CD4-positive, alpha-beta T cell treated with Interleukin-6 at 100 ng/mL for 8 hours (primary cell): ENCODE measurements around the gene KCTD1.

Experiments used
- DNase-seq: peaks from one replicate; pipeline ENCODE4 v3.0.0-alpha.2; 2020; ENCODE audit warnings: mixed read lengths, low spot score

The KCTD1 gene

DNA sequence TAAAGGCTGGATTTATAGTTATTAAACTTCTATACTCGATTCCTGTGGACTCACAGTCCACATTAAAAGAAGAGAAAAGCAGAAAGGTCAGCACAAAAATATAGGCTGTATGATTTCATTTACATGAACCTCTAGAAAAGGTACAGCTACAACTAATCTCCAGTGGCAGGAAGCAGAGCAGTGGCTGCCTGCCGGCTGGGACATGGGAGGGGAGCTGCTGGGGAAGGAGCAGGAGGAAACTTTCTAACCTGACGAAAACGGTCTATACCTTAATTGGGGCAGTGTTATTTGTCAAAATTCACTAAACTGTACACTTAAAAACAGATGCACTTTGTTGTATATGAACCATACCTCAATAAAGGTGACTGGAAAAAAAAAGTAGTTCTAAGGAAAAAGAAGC, 26.7 kb downstream of the KCTD1 start:
- no peak for DNase-seq

DNA sequence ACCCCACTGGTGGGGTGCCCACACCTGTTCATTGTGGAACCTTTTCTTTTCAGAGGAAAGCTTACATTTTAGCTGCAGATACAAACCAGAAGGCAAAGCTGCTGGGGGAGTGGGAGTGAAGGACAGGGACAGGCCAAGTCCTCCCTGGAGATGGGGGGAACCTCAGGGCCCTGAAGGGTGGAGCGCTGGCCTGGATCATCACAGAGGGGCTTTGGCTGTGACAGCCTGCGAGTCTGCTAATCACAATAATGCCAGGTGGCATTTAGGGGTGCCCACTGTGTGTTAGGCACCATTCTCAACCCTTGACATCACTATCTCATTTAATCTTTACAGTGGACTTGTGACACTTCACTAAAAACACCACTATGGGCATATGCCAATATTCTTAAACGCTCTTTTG, 27.4 kb downstream of the KCTD1 start:
- no peak for DNase-seq

DNA sequence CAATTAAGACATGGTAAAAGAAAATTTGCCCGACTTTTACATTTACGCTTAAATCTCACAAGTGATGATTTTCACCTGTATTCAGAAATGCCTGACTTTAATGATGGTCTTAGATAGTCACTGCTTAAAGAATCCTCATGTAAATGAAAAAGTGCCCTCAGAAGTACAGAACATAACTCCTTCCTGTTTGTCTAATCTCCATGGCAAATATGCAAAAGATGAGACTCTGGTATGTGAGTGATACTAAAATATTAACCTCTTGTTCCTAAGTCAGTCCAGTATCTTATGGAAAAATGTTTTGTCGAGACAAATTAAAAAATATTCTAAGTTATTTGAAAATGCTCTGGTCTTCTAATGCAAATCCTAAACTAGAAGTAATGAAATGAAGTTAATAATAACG, 29.2 kb downstream of the KCTD1 start:
- DNase-seq, result no peak

DNA sequence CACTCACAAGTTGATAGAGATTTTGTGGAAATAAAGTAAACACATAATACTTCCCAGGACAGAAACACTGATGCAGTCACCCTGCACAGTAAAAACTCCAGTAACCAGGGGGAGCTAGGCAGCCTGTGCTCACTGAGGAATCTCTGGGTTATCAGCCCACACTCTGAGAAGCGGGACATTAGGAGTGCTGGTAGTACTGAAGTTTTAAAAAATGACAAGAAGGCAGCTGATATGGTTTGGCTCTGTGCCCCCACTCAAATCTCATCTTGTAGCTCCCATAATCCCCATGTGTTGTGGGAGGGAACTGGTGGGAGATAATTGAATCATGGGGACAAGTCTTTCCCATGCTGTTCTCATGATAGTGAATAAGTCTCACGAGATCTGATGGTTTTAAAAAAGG, 31.4 kb downstream of the KCTD1 start:
- DNase-seq, result no peak

DNA sequence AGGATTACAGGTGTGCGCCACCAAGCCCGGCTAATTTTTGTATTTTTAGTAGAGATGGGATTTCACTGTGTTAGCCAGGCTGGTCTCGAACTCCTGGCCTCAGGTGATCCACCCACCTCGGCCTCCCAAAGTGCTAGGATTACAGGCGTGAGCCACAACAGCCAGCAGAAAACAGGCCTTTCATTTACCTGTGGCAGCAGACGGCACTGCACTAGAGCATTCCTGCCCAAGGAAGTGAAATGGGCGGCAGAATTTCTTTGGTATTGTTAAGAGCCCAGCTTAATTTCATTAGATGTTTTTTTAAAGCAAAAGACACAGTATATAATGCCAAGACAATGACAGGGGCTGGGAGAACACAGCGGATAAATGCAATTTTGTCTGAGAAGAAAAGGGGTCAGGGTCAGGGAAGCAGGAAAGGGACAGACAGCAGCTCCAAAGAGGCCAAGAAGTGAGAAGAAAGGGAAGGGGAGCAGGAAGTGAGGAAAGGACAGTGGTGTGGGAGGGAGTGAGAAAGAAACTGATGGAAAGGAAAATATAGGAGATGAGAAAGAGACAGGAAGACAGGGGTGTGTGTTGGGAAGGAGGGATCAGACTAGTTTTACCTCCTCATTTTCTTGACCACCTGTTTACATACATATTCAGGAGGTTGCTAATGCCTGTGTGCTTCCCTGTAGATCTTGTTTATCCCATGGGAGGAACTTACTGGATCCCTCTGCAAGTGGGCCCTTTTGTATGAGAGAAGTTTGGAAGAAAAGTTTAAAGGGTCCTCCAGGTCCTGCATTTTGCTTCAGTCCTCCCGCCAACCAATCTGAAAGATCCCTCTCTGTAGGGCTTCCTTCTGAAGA, 32.5 kb downstream of the KCTD1 start:
- no peak for DNase-seq

DNA sequence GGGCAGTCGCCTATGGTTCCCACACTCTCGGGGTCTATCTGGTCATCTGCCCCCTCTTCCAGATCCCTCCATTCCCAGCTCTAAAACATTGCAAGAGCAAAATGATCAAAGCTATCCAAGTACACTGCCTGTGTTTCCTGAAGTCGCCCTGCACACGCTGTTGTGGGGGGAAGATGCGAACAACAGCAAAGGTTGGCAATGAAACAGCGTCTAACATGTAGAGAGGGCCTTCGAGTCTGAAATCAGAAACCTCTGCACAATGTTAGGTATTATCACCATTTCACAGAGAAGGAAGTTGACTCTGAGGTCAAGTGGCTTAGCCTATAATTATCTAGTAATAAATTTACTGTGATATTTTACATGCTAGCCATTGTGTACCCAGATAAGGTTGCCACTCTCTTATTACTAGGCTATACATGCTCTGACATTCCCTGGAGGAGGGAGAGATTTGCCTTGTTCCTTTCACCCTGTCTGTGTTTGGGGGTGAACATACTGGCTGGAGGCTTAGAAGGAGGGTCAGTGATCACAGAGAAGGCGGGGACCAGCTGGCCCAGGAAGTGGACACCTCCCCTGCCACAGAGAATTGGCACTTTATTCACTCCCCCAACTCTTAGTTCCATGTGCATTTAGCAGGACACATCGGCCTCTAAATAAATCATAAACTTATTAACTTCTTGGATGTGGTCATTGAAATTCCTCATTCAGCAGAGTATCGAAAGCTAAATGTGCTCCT, 36.8 kb downstream of the KCTD1 start:
- no peak for DNase-seq

DNA sequence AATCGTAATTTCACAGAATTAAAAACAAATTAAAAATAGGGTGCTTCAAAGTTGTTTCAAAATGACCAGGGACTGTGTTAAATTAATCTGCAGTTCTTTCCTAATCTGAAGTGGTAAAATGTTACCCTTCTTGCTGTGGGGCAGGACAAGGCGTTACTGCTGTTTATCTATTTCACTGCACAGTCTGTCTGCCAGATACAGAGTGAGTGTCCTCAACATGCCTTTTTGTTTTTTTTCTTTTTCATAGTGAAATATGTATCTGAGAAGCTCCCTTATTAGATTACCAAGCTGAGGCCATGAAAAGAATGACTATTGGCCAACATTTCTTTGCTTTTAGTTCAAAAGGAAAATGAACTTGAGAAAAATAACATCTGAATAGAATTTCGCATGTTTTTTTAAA, 38.0 kb downstream of the KCTD1 start:
- DNase-seq, result no peak

DNA sequence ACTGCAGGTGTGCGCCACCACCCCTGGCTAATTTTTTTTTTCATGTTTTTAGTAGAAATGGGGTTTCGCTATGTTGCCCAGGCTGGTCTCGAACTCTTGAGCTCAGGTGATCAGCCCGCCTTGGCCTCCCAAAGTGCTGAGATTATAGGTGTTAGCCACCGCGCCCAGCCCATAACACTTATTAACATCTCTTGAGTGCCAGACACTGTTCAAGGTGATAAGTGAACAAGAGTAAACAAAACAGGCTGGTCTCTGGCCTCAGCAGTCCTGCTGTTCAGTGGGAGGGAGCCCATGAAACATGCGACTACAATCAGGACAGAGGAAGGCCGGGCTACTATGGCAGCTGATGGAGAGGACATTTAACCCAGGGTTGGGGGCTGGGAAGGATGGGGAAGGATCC, 42.3 kb downstream of the KCTD1 start:
- no peak for DNase-seq

DNA sequence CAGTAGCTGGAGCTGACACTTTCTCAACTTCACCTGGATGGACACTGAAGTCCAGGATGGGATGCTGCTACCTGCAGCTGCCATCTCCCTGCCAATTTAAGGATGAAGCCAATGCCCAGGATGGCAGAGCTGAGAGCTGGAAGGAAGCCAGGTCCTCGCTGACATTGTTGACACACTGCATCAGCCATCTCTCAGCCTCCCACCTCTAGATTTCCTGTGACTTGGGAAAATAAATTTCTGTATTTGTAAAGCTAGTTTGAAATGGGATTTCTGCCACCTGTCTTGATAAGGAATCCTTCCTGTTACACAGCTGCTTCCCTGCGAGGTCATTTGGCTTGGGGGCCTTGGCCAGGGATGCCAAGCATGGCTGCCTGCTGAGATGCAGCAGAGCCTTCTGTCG, 43.5 kb downstream of the KCTD1 start:
- no peak for DNase-seq

DNA sequence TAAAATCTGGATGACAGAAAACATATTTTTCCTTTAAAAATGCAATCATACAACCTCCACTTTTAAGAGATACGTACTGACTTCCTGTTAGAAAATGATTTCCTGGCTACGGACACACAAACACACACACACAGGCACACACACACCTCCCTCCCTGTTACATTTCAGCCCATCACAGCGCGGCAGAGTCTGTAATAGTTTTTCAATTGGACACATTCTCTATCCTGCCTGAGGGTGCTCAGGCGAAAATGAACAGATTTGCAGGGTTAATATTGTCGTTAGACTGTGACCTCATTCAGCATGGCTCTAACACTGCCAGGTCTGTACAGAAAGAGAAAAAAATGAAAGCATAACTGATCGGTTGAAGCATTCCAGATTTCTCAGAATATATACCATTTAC, 45.0 kb downstream of the KCTD1 start:
- no peak for DNase-seq

DNA sequence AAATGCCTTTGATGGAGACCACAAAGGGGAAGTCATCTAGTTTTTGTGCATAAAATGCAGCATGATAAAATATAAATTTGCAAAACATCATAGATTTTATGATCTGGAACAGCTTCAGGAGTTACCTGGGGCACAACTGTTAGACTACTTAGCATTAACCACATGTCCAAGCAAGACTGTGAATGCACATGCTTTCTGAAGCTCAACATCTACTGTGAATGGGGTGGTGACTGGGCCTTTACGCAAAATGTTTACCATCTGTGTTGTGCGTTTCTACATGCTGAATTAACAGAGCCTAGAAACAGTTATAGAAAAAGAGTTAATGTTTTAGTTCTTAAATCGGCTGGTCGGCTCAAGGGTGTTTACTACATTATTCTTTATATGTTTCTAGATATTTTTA, 45.5 kb downstream of the KCTD1 start:
- DNase-seq, result no peak

DNA sequence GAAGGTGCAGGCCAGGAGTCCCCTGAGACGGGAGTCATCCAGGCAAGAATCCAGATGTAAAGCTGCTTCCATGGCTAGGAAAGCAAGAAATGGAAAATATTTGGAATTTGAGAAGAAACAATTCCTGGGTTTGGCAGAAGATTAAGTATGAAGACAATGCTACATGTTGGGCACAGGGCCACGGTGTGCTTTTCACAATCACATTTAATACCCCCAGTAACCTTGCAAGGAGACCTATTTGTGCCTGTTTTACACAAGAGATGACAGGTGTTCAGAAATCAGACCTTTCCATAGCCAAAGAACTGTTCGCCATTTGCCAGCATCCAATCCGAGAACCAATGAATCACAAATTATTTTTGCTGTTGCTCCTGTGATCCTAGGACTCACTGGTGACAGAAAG, 50.5 kb downstream of the KCTD1 start:
- DNase-seq, result no peak

DNA sequence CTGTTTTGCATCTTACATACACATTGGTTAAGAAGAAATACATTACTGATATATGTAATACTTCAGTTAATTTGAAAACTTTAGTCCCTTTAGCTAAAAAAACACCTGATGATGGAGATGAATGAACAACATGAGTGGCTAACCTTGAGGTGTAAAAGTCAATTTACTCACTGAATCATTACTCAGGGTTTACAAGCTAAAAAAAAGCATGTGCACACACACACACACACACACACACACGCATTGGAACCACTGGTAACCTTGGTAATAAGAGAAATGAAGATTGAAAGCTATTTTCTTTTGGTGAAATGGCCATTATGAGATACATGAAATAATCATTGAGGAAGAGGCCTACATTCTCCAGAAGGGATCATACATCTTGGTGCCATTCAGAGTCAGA, 51.8 kb downstream of the KCTD1 start:
- DNase-seq, result no peak

DNA sequence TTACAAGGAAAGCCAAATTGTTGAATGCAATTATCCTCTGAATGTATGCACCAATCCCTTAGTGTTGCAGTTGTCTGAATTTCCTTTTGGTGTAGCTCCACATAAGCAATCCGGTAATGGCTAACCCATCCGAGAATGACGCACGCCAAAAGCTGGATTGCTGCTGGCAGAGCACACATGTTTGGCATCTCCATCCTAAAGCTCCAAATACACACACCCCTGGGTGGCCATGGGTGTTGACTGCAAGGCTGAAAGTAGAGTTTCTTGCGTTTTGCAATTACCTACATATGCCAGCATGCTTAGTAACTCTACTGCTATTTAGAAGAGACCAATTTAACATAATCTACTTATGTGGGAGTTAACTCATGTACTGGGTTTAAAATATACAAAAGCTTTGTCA, 53.1 kb downstream of the KCTD1 start:
- no peak for DNase-seq

DNA sequence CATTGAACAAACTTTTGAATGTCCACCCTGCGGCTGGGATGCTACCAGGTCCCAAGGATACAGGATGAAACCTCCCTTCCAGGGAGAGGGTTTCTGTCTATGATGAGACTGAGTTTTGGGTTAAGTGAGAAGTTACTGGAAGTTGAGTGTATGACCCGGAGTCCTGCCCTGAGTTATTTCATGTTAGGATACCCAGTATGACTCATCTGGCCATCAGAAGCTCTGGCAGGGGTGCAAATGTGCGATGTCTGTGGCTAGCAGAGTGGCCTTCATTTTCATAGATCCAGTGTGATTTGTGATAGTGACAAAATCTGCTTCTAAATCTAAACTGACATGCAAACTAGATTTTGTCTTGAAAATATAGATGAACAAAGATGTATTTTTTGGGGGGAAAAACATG, 55.3 kb downstream of the KCTD1 start:
- DNase-seq, result no peak

DNA sequence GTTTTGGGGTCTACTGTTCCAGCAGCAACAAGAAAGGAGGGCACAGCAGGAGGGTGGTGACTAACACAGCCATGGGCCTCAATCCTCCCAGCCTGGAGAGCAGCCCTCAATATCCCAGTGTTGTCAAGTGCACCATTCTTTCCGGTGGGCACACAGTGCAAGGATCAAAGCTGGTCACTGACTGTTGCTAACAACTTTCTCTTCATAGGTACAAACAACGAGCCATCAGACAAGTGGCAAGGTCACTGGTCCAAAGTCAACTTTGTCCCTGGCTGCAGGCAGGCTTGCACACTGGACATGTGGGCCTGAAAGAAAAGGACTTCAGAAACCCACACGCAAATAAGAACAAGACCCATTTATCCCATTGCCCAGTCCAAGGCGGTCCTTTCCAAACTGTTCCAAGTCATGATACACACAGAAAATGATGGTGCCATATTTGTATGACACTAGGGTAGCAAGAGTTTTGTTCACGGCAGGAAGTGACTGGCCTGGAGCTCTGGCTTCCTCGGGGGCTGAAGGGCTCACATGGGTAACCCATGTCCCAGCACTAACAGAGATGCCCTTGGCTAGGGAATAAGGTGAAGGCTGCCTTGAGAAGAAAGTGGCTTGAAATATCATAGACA, 57.0 kb downstream of the KCTD1 start:
- no peak for DNase-seq

DNA sequence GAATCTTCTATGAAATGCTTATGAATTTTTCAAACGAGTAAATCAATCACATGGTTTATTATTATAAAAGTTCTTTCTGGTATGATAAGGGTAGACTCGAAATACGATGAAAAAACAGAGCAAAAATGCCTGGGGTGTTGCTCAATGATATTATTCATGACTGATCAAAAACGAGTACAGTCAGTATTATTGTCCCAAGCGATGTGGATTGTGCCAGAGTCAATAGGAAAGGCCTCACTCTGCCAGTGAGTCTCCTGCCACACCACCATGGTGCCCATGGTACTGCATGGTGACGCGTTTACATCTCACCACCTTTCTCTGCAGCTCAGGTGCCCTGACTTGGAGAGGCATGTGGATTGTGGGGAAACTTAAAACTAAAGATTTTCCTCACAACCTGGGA, 58.5 kb downstream of the KCTD1 start:
- DNase-seq, result no peak

DNA sequence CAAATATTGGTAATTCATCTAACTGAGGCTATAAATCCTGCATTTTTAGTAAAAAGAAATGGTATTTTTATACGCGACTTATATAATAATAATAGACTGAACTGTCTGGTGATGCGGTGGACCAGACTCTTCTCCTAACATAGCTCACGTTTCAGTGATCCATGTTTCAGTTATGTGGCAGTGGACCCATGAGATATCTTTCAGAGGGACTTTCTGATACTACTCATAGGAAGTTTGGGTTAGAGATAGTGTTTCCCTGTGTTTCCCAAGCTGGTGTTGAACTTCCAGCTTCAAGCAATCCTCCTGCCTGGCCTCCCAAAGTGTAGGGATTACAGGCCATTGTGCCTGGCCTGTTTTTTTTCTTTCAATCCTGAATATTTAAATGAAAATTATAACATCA, 59.2 kb downstream of the KCTD1 start:
- no peak for DNase-seq

DNA sequence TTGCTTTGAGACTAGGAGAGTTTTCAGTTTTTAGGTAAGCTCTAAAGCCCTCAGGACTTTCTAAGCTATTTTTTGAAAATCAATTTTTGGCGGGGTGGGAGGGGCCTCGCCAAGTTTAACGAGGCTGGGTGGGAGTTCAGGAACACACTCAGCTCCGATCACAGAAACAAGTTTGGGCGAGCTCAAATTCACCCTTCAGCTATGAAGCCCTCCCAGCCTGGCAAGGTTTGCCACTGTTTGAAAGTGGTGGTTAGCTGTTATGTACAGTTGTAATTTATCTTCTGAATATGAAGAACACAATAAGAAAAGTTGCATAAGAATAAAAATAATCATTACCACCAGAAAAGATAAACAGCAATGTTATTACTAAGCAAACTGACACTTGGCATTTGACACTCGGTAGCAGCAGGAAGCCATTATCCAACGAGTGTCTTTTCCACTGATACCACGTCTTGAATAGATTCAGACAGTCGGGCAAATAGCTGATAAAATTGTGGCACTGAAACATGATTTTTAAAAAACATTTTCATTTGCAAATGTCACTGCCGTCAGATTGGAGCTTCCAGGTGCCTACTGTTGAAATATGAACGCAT, 59.8 kb downstream of the KCTD1 start:
- no peak for DNase-seq

DNA sequence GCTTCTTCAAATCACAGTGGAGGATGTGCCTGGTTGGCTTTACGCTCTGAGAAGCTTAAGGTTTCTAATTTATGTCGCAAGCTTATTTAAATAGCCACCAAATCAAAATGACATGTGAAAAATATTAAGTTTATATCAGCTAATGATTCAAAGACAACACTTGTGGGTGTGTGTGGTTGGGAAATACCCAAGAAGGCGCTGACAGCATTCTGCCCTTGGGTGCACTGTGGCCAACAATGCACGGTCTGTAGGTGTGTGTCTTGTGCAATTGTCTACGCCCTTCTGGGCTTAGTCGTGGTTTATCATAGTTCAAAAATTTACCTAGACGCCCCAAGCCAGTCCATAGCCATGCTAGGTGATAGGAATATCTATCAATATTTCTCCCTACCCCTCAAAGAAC, 60.9 kb downstream of the KCTD1 start:
- no peak for DNase-seq

DNA sequence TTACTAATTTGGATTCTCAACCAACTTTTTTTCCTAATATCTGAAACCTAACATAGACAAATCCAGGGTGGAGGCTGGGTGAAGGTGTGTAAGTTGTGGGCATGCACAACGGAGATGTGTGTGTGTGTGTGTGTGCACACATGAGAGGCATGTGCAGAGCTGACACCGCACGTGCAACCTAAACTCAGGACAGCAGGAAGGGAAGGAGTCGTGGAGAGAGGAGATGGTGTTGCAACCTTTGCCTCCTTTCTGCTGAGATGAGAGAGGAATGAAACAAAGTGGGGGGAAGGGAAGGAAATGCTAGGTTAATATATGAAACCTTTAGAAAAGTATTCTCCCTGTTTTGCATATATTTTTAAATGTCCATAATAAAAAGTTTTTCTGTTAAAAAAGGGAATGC, 64.7 kb downstream of the KCTD1 start:
- DNase-seq, result no peak

DNA sequence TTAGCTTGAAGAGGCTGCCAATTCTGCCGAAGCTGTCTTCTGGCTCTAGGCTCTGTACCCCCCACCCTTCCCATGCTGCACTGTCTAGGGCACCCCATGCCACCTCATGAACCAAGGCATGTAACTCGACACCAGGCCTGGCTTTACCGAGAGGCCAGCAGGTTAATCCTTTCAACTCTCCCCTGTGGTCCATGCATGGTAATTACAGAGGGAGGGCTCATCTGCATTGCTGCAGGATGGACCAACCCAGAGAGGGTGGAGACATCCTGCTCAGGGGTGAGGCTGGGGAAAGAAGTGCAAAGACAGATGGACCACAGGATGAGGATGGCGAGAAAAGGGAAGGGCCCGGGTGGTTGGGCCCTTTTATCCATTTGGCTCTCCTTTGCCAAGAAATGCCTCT, 65.8 kb downstream of the KCTD1 start:
- DNase-seq, result no peak
